DND-41 (cell line): ENCODE measurements around the gene PSD2.

ENCODE experiments used
- CTCF ChIP-seq: IDR thresholded peaks from 2 replicates; pipeline ENCODE4 v1.5.1; 2012; ENCODE audit warnings: borderline replicate concordance, low read length, moderate library complexity, mild to moderate bottlenecking; ENCODE audit not compliant: poor library complexity, severe bottlenecking; ENCODE audit errors: extremely low read depth
- EZH2 ChIP-seq: IDR thresholded peaks from 3 replicates; pipeline ENCODE4 v1.6.1; 2012; ENCODE audit warnings: borderline replicate concordance, low read depth, mild to moderate bottlenecking, moderate library complexity, low read length, inconsistent platforms; ENCODE audit not compliant: severe bottlenecking

- TF ChIP-seq CTCF (no peak), EZH2 (no peak)
Observed at GRCh38 chr5:139821806-139822552, 26.4 kb downstream of the PSD2 start.
